HG03159 (cell line): Measurements from ENCODE around the gene RGPD8.
"Not testable (repeated sequence)": the region's sequence is repeated elsewhere in the genome, so short reads cannot be mapped to it uniquely, and the experiment has no call there.

Experiments used
- ATAC-seq: cut with Tn5 transposase; IDR thresholded peaks from one replicate; pipeline ENCODE4 v1.9.1; 2021; ENCODE audit warnings: mild to moderate bottlenecking, moderate library complexity; ENCODE audit not compliant: unreplicated experiment

RGPD8 gene

DNA sequence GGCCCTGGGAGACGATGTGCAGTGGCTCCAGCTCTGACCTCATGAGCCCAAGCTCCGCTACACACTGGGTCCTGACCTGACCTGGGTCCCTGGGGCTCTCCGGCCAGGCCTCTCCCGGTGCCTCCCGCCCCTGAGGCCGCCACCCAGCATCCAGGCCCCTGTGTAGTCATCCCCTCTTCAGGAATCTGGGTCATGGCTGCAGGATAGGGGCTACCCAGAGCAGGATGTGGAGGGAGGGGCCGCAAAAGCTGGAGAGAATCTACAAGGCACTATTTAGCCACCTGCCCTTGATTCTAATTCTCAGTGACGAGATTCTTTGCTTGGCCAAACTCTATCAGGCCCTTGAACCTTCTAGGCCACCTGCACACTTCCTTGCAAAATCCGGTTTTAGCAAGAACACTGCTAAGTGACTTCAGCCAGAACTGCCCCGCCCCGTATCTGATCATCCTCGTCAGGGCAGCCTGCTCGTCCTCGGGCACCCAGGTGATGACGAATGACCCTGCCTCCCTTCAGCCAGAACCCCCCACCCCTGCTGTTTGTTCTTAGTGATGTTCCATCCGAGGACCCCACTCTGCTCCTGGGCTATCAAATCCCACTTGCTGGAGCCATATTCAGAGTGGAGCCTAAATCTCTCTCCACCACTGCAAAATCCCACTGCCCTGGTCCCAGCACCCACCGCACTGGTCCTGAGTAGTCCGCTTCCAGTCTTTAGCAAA is 2.4 kb upstream of the RGPD8 start:
- not testable (repeated sequence) for ATAC-seq

DNA sequence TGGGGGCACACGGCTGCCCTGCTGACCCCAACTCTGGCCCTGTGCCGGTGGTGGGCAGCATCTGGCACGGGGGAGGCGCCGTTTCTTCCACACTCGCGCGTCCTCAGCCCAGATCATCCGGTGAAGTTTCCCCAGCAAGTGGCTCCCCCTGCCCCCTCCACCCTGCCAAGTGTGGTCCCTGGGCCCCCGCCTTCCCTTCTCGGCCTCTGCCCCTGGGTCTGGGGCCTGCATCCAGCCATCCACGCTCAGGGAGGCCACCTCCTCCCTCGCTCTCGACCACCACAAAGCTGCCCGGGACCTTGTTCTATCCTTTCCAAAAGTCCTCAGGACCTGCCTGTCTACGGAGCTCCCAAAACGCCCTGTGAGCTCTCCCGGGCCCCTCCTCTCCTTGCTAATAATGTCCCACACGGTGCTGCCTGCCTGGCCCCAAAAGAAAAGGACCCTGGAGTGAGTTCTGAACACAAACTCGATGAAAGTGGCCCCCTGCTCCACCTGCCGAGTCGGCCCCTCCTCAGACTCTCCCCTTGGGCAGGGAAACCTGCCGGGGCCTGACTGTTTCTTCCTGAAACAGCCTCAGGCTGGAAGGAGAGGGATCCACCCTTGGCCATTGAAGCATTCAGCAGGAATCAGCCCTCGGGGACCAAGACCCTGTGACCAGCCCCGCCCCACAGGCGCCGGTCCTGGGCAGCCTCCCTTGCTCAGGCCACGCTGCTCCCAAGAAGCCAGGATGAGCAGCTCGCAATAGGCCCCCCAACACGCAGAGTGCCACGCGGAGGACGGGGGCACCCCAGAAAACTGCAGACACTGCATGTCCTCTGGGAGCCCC is 1.7 kb upstream of the RGPD8 start:
- not testable (repeated sequence) for ATAC-seq

DNA sequence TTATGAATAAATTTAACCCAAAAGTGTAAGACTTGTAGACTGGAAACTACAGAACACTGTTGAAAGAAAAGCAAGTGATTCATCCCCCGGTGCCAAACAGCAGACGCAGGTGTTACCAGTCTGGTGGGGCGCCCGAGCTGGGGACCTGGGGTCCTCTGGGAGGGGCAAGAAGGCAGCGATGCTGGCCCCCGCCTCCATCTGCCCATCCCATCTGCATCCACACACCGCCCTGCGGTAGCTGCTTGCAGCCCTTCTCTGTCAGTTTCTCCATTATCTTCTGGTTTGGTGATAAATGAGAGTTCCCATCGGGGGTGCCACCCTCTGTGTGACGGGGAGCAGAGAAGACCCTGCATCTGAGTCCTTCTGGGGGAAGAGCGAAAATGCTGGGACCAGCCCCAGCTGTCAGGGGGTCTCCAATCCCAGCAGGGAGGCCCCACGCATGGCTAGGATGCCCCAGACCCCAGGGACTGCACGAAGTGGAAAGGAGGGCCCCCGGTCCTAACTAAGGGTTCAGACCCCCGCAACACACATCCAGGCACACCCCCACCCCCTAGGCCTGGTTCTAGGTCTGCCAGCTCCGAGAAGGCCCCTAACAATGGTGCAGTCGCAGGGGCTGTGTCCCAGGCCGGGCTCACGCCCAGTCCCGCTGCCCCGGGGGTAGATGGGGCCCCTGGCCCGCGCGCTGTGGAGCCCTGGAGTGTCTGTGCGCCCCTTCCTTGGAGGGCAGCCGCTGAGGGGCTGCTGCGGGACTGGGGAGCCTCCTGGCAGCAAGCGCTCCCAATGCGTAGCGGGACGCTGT is 686 bp upstream of the RGPD8 start:
- no peak for ATAC-seq

DNA sequence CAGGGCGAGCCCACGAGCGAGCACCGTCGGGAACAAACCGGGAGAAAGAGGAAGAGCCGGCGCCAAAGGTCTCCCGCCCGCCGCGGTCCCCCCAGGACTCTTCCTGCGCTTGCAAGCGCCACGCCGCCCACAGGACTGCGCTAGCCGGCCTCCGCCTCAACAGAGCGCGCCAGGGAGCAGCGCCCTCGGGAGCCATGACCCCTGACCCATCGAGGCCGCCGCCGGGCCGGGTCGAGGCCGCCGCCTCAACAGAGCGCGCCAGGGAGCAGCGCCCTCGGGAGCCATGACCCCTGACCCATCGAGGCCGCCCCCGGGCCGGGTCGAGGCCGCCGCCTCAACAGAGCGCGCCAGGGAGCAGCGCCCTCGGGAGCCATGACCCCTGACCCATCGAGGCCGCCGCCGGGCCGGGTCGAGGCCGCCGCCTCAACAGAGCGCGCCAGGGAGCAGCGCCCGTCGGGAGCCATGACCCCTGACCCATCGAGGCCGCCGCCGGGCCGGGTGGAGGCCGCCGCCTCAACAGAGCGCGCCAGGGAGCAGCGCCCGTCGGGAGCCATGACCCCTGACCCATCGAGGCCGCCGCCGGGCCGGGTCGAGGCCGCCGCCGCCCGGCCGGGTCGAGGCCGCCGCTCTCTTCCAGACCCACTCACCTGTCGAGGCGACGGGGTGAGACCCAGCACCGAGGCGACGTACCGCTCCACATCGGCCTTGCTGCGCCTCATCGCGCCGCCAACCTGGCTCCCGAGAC is 538 bp downstream of the RGPD8 start:
- ATAC-seq: peak; percentile 46

DNA sequence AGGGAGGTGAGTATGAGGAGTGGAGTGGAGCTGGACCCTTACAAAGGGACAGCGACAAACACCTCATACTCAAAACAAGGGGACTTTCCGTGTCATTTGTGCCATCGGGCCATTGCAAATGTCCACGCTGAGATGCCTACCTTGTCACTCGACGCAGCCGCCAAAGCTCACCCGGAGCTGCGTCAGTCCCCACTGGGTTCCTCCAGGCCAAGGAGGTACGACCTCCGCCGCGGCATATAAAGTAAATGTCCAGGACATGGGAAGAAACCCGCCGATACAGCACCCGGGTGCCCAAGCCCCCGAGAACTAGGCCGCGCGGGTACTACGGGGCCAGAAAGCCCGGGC is 1.1 kb downstream of the RGPD8 start:
- ATAC-seq: not testable (repeated sequence)

DNA sequence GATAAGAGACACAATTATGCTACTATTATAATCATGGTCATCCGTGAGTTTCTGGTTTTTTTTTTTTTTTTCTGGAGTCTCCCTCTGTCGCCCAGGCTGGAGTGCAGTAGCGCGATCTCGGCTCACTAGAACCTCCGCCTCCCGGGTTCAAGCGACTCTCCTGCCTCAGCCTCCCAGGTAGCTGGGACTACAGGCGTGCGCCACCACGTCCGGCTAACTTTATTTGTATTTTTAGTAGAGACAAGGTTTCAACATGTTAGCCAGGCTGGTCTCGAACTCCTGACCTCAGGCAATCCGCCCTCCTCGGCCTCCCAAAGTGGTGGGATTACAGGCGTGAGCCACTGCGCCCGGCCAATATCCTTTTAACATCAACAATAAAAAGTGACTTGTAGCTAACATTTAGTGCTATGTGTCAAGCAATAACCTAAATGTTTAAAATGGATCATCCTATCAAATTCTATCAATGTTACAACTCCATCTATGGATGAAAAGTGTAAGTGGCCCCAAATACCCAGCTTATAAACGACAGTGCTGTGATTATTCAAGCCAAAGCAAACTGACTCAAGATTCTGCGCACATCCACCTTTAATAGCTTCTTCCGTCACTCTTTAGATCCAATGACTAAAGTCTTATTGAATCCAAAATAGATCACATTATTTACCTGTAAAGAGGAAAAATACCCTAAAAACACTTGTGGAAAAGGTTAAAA is 1.7 kb downstream of the RGPD8 start:
- ATAC-seq: not testable (repeated sequence)

DNA sequence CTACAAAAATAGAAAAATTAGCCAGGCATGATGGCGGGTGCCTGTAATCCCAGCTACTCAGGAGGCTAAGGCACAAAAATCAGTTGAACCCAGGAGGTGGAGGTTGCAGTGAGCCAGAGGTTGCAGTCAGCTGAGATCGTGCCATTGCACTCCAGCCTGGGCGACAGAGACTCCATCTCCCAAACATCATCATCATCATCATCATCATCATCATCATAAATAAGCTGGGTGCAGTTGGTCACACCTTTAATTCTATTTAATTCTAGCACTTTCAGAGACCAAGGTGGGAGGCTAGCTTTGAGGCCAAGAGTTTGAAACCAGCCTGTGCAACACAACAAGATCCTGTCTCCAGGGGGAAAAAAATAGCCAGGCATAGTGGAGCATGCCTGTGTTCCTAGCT is 8.9 kb downstream of the RGPD8 start:
- ATAC-seq: not testable (repeated sequence)

DNA sequence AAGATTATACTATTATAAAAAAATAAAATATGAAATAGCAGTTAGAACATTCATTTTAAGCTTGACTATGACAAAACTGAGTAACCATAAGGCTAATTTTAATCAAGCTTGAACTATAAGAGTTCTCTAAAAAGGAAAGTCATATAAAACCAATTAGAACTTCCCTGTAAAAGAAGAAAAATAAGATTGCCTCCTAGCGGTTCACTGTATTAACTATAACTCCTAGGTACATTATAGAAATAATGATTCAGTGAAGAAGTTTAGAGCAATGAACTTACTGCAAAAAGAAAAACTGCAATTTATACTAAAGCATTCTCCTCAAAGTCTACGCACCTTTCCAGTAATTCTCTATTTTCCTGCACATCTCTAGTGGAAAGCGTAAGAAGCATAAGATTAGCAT is 16.6 kb downstream of the RGPD8 start:
- ATAC-seq: not testable (repeated sequence)

DNA sequence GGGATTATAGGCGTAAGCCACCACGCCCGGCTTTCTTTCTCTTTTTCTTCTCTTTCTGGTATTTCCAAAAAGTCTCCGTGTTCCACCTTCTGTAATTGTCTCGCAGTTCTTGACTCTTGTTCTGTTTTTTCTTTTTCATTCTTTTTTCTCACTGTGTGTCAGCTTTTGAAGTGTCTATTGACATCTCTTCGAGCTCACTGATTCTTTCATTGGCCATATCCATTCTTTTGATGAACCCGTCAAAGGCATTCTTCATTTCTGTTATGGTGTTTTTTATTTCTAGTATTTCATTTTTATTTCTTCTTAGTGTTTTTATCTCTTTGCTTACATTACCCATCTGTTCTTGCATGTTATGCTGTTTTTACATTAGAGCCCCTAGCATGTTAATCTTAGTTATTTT is 73.4 kb downstream of the RGPD8 start:
- ATAC-seq: not testable (repeated sequence)

DNA sequence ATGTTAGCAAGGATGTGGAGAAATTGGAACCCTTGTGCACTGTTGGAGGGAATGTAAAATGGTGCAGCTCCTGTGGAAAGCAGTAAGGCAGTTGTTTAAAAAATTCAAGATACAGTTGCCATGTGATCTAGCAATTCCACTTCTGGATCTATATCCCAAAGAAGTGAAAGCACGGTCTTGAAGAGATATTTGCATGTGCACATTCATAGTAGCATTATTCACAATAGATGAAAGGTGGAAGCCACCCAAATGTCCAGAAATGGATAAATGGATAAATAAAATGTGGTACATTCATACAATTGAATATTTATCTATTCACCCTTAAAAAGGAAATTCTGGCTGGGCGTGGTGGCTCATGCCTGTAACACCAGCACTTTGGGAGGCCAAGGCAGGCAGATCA is 79.1 kb downstream of the RGPD8 start:
- not testable (repeated sequence) for ATAC-seq

DNA sequence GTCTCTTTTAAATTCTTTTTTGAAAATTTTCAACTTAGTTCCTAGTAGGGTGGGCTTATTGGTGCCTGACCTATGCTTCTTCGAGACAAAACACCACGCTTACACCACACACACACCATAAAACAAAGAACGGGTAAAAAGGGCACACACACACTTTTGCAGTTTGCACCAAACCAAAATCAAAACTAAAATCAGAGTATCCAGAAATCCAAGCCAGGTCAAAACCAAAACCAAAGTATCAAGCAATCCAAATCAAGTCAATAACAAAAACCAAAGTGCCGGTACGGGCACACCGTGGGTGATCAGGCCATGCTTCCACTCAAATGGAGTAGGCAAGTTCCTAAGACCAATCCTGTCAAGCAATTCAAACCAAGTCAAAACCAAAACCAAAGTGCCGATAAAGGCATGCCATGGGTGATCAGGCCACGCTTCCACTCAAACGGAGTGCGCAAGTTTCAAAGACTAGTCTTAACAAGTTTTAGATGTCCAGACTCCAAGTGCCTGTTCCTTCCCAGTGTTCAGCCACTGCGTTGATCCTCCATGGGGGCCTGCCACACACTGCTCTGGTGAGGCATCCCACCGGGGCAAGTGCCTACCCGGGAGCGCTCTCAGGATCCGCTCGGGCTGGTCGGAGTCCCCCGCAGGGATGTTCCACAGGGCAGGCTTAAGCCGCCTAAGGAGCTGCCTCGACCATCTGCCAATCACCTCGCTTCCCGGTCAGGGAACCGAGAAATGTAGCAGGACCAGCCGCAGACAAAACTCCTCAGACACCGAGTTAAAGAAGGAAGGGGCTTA is 80.4 kb downstream of the RGPD8 start:
- ATAC-seq: not testable (repeated sequence)

DNA sequence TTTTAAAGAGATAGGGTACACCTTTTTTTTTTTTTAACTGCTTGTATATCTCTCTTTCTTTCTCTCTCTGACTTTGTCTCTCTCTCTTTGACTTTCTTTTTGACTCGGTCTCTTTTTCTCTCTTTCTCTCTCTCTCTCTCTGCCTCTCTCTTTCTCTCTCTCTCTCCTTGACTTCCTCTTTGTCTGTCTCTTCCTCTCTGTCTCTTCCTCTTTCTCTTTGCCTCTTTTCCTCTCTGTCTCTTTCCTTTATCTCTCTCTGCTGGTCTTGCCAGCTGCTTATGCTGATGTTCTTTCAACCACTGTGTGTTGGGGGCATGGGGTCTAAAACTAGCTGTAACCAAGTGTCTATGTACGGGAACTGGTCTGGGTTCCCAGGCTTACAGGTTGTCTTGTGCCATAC is 81.2 kb downstream of the RGPD8 start:
- not testable (repeated sequence) for ATAC-seq

DNA sequence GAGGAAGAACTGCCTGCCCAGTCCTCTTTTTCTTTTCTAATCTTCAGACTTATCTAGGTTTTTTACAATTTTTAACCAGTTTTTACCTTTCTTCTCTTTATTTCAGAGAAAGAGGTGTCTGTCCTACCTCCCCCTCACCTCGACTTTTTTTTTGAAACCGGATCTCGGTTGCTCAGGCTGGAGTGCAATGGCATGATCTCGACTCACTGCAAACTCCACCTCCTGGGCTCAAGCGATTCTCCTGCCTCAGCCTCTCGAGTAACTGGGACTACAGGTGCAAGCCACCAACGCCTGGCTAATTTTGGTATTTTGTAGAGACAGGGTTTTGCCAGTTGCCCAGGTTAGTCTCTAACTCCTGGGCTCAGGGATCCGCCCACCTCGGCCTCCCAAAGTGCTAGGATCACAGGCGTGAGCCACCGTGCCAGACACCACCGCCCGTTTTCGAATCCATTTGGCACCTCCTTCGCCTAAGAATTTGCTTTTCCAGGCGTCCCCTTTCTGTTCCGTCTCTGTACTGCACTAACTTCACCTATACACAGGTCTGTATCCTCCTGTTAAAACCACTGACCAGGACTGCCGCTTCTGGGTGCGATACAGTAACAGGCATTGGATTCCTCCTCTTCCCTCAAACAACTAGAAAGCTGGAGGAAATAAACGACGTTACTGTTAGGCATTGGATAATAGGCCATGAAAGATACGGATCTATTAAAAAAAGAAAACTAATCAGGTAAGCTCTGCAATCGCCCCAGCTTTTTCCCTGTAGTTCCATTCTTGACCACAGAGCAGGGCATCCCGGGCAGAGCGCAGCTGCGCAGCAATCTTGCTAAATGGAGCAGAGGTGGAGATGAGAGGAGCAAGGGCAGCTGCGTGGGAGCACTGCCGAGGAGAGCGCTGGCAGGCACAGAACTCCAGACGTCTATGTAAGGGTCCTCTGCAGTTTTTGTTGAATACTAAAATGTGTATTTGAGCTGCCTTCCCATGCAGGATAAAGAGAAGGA is 88.1 kb downstream of the RGPD8 start:
- ATAC-seq: no peak

DNA sequence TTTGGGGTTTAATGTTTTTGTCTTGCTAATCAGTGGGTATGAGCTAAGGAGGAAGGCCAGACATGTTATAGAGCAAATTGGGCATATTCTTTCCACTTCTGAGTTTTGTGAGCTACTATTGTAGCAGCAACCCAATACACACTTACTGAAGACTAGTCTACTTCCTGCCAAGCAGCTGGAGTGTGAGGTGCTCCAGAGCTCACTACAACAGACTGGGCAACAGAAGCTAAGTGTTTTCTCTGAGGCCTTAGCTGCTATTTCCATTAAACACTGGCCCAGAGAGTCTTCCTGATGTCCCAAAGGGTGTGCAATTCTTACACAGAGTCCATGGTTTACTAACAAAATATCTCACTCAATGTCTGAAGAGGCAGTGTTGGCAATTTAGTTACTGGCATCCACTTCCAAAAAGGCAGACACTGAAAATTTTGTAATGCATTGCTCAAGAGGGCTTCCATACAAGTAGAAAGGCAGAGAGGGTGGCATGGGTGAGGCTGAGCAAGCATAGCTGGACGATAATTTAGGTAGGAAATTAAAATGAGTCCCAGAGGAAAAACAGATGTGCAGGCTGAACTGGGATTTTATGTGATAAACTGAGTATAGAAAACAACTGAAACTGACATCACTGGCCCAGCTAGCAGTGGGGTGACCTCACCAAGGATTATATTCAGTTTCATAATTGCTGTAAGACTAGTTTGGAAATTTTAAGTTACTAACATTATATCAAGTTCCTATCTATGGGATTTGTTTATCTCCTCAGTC is 89.4 kb downstream of the RGPD8 start:
- ATAC-seq: no peak

DNA sequence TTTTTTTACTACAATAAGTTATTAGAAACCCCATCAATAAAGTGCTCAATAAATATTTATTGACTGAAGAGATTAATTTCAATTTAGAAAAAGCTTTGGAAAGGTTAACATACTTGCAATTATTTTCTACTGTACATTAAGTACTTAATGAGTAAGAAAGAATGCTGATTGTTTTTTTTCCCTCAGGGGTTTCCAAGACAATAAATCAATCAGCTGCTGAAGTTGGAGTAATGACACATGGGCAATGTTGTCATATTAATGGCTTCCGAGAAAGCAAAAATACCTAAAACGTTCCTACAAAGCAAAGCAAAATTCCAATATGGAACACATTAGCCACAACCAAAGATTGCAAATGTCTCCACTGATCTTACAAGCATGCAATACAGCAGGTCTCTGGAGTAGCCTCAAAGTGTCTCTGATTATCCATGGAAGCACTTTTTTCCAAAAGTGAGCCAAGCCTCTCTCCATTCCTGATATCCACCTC is 91.3 kb downstream of the RGPD8 start:
- ATAC-seq: no peak

DNA sequence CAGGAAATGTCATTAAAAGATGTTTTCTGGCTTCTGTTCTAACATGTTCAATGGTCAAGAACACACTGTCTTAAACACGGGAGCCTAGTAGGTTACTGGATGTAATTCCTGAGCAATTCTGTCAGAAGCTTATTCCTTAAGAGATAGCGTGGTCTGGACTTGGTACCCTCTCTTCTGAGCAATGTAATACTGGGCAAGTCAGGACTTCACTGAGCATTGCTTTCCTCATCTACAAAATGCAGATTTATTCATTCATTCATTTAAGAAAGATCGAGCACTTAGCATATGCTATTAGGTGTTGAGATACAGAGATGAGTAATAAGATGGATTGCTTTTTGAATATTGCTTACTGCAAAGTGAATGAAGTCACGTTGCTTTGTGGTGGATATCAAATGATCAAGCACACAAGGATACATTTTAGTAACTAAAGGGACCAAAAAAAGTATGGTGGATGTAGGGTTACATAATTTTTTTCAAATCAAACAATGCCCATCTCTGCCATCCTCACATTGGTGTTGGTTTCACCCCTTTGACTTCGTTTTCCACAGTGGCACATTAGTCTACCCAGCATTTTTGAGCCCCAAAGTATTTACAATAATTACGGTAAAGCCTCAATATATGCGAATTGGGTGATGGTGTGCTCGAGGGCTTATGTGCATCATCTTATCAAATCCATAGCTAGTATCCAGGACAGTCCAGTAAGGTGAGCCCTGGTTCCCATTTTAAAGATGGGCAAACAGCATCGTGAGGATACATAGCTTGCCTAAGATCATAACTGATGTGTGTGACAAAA is 92.8 kb downstream of the RGPD8 start:
- no peak for ATAC-seq

DNA sequence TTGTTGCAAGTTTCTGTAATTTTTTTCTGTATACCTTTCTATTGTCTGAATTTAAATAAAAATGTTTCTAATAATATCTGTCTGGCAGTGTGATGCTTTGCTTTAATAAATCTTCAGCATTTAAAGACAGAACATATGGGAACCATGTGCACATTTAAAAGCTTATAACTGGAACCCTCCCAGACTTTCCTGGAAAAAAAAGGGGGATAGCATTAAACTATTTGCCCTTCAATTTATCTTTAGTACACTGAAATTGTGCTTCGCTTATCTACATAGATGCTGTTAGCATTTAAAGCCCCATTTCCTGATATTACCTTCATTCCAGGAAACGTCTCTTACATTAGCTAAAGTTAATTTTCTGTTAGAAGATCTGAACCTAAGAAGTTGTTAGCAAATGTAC is 93.5 kb downstream of the RGPD8 start:
- no peak for ATAC-seq
